ENCODE data around the gene HIPK2. TPM values are rescaled to one million over a fixed set of nuclear protein-coding genes. Genes with fewer than 3 reads are reported as not detected.

The HIPK2 gene
- total and polyA plus RNA-seq, 10 of the 15 experiments (the other 5 are each of a cell fraction or from before 2014, with no cell fraction given): 1.7 to 39.0 (median 9.4) TPM

DNA sequence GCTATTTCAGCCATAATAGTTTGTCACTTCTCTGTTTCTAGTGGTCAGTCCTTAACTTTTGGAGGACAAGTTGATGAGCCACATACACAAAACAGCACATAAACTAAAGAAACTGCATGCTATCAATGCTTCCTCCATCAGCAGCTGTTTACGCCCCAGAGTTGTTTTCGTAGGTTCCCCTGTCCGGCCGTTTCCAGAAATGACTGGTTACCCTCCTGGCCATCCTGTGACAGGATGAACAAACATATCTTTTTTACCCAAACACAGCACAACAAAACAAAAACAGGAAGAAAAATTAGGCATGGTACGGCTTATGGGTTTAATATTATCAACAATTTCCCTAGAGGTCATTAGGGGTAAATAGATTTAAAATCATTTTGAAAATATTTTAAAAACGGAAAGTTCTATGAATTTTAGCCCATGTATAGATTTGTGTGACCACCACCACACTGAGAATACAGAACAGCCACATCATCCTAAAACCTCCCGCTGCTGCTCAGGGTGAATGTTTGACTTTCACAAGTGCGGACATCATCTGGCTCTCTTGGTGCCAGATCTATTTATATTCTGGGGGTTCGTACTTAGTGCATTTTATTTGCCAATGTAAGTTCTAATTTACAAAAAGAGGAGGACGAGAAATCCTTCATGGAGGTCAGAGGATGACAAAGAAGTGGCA is 74.8 kb downstream of the HIPK2 start (continued):
- no peak for TF ChIP-seq ZNF622 (IDR thresholded peaks at IDR 0.05)
- no peak for TF ChIP-seq SIN3A (IDR thresholded peaks at IDR 0.05; ENCODE audit: low read depth, low read length)
- no peak for TF ChIP-seq JUND (IDR thresholded peaks at IDR 0.05; ENCODE audit: low read depth, low read length)
- TF ChIP-seq BCL11A (IDR thresholded peaks at IDR 0.05; ENCODE audit: low read depth, low read length): peak; percentile 84
- no peak for TF ChIP-seq RAD51 (IDR thresholded peaks at IDR 0.05)
- no peak for TF ChIP-seq EGR1 (IDR thresholded peaks at IDR 0.05; ENCODE audit: borderline replicate concordance in 1 of 2, low read depth in 2 of 2, low read length in 2 of 2)
- TF ChIP-seq MYC (IDR thresholded peaks at IDR 0.05; ENCODE audit: insufficient read depth, insufficient read length, insufficient replicate concordance, low read length, severe bottlenecking): no peak
- TF ChIP-seq SREBF1 (IDR thresholded peaks at IDR 0.05; ENCODE audit: low read length): no peak
- TF ChIP-seq, protein P1, sequence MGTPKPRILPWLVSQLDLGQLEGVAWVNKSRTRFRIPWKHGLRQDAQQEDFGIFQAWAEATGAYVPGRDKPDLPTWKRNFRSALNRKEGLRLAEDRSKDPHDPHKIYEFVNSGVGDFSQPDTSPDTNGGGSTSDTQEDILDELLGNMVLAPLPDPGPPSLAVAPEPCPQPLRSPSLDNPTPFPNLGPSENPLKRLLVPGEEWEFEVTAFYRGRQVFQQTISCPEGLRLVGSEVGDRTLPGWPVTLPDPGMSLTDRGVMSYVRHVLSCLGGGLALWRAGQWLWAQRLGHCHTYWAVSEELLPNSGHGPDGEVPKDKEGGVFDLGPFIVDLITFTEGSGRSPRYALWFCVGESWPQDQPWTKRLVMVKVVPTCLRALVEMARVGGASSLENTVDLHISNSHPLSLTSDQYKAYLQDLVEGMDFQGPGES (IDR thresholded peaks at IDR 0.05): no peak
- TF ChIP-seq POLR2A (IDR thresholded peaks at IDR 0.05; ENCODE audit: low read depth, low read length): no peak
- TF ChIP-seq MTA3 (IDR thresholded peaks at IDR 0.05; ENCODE audit: borderline replicate concordance, low read length): peak; percentile 84; the same call in 1 of the 2 replicates
- no peak for TF ChIP-seq WRNIP1 (IDR thresholded peaks at IDR 0.05; ENCODE audit: borderline replicate concordance, low read depth, low read length)
- TF ChIP-seq FOXM1 (IDR thresholded peaks at IDR 0.05; ENCODE audit: low read depth, low read length): peak; percentile 85
- TF ChIP-seq YY1 (IDR thresholded peaks at IDR 0.05; ENCODE audit: low read depth, low read length): peak; percentile 33; the same call in 1 of the 2 replicates
- no peak for TF ChIP-seq GABPA (IDR thresholded peaks at IDR 0.05; ENCODE audit: low read depth)
- TF ChIP-seq TAF1 (IDR thresholded peaks at IDR 0.05; ENCODE audit: borderline replicate concordance, low read depth, low read length): no peak
- no peak for TF ChIP-seq CBFB (IDR thresholded peaks at IDR 0.05; ENCODE audit: low read depth)
- TF ChIP-seq EZH2 (IDR thresholded peaks at IDR 0.05; ENCODE audit: borderline replicate concordance, control insufficient read depth, low read depth, low read length): no peak
- TF ChIP-seq MEF2A (IDR thresholded peaks at IDR 0.05; ENCODE audit: insufficient read depth, low read depth, low read length): peak; percentile 70
- TF ChIP-seq, protein P2, sequence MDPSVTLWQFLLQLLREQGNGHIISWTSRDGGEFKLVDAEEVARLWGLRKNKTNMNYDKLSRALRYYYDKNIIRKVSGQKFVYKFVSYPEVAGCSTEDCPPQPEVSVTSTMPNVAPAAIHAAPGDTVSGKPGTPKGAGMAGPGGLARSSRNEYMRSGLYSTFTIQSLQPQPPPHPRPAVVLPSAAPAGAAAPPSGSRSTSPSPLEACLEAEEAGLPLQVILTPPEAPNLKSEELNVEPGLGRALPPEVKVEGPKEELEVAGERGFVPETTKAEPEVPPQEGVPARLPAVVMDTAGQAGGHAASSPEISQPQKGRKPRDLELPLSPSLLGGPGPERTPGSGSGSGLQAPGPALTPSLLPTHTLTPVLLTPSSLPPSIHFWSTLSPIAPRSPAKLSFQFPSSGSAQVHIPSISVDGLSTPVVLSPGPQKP (IDR thresholded peaks at IDR 0.05; ENCODE audit: low read depth, low read length): no peak
- TF ChIP-seq, protein P3, sequence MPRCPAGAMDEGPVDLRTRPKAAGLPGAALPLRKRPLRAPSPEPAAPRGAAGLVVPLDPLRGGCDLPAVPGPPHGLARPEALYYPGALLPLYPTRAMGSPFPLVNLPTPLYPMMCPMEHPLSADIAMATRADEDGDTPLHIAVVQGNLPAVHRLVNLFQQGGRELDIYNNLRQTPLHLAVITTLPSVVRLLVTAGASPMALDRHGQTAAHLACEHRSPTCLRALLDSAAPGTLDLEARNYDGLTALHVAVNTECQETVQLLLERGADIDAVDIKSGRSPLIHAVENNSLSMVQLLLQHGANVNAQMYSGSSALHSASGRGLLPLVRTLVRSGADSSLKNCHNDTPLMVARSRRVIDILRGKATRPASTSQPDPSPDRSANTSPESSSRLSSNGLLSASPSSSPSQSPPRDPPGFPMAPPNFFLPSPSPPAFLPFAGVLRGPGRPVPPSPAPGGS (IDR thresholded peaks at IDR 0.05; ENCODE audit: borderline replicate concordance, insufficient read depth, low read depth, low read length, poor library complexity, severe bottlenecking): no peak
- 0 out of 2 replicates have a peak, but pooled peaks have one; percentile 46 for TF ChIP-seq TBL1XR1 (IDR thresholded peaks at IDR 0.05; ENCODE audit: low read depth, low read length)
- TF ChIP-seq NBN (IDR thresholded peaks at IDR 0.05): no peak
- TF ChIP-seq ATF7 (IDR thresholded peaks at IDR 0.05; ENCODE audit: low read depth): no peak
- TF ChIP-seq RB1 (IDR thresholded peaks at IDR 0.05; ENCODE audit: borderline replicate concordance): no peak
- TF ChIP-seq MYB (IDR thresholded peaks at IDR 0.05; ENCODE audit: borderline replicate concordance, low read depth, low read length): 0 out of 2 replicates have a peak, but pooled peaks have one; percentile 39
- TF ChIP-seq LARP7 (IDR thresholded peaks at IDR 0.05): no peak
- no peak for TF ChIP-seq GATAD2B (conservative IDR thresholded peaks at IDR 0.05; ENCODE audit: low read depth)

Data from GM12878 (cell line).